HG02973 (cell line): ENCODE measurements around the gene BRD2.
A peak's percentile ranks its signal among the peaks of the same experiment; 100 is the strongest.

Source experiments
- ATAC-seq: cut with Tn5 transposase; IDR thresholded peaks from one replicate; pipeline ENCODE4 v1.9.1; 2021; ENCODE audit warnings: moderate library complexity; ENCODE audit not compliant: unreplicated experiment

BRD2 gene

DNA sequence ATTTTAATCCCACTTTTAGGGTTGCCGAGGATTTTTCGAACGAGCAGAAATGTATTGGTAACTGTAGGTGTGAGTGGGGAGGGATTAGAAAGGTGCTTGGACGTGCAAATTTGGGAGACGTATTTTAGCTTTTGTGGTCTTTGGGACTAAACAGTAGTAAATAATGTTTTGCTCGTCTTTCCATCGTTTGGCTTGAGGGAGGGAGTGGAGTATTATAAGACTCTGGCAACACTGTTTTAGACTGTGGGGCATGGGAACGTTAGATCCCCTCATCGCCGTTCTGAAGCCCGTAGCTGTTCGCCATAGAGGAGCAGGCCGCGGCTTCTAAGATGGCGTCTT, 2.8 kb downstream of the BRD2 start:
- ATAC-seq = no peak

- ATAC-seq = peak; percentile 38
Measured at GRCh38 chr6:32971581-32972352, 3.4 kb downstream of the BRD2 start.

GRCh38 chr6:32972353-32973143, 4.2 kb downstream of the BRD2 start:
- ATAC-seq = peak; percentile 1

DNA sequence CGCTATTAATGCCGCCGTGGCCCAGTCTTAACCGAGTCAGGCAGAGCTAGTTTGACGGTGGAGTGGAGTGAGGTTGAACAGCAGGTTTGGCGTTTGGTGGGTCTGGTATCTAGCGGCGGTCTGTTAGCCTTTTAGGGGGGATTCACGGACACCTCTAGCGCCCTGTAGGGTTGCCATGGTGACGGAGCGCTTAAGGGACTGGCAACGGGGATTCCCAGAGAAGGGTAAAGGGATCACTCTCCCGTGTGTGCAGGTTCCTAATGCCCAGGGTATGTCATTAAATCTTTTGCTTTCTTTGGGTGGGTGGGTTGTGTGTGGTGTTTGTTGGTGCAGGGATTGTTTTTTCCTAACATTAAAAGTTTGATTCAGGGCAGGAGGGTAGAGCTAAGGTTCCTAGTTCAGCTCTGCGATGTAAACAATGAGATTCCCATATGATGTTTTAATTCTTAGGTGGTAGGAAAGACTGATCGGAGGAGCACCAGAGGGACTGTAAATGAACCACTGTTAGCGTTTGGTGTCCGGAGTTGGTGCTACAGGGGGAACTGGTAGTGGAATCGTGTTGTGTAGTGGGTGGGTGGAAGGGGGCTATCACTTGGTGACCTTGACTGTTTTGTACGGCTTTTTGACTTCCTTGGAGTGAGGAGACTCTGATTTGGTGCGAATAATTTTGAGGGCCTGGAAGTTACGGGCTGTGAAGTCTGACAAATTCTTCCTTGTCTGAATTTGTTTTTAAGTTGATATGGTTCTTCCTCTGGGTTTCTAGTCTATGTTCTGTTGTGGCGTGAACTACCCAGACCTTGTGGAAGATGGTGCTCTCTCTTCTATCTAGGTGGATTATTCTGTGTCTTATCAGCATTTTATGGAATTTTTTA, 5.0 kb downstream of the BRD2 start:
- no peak for ATAC-seq

DNA sequence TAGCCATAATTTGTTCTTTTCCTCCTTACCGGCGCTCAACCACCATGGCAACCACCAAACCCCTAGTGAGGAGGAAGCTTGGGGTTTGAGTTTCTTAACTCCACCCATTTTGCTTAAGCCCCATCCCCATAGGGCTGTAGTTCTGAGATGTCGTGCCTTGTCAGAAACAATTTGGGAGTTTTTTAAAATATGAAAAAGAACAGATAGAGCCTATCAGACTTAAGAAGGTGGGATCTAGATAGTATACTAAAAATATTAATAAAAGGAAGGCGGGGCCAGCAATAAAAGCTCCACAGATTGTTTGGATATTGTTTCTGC, 5.6 kb downstream of the BRD2 start:
- no peak for ATAC-seq

DNA sequence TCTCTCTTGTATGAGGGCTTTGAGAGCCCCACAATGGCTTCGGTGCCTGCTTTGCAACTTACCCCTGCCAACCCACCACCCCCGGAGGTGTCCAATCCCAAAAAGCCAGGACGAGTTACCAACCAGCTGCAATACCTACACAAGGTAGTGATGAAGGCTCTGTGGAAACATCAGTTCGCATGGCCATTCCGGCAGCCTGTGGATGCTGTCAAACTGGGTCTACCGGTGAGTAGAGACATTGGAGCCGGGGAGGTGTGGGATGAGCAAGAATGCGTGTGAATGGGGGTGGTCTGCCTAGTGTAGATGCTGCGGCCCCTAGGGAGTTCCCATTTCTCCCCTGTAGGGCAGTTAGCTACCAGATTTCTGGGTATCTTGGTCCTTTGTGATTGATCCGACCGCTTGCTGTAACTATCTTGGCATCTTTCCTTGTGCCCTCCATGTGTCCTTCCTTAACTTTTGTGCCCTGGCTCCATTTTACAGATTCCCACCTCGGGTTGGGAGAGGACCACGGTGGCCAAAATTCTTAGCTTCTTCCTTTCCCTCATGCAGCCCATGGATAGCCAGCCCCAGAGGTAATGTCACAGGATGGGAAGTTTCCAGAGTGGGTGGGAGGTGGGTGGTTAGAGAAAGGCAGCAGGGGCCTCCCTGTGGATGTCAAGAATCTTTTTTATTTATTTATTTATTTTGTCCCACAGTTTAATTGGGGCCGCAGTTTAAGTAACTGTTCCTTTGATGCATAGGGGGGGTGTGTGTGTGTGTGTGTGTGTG, 6.3 kb downstream of the BRD2 start:
- ATAC-seq = no peak

DNA sequence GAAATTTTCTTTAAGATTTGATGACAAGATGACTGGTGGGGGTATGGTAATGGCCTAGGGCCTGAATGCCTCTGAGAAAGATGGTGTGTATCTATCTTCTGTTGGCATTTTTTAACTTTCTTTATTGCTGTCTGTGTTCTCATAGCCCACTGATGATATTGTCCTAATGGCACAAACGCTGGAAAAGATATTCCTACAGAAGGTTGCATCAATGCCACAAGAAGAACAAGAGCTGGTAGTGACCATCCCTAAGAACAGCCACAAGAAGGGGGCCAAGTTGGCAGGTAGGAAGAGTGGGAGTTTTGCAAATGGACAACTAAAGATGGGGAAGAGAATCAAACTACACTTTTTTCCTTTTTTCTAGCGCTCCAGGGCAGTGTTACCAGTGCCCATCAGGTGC, 7.5 kb downstream of the BRD2 start:
- ATAC-seq = no peak

DNA sequence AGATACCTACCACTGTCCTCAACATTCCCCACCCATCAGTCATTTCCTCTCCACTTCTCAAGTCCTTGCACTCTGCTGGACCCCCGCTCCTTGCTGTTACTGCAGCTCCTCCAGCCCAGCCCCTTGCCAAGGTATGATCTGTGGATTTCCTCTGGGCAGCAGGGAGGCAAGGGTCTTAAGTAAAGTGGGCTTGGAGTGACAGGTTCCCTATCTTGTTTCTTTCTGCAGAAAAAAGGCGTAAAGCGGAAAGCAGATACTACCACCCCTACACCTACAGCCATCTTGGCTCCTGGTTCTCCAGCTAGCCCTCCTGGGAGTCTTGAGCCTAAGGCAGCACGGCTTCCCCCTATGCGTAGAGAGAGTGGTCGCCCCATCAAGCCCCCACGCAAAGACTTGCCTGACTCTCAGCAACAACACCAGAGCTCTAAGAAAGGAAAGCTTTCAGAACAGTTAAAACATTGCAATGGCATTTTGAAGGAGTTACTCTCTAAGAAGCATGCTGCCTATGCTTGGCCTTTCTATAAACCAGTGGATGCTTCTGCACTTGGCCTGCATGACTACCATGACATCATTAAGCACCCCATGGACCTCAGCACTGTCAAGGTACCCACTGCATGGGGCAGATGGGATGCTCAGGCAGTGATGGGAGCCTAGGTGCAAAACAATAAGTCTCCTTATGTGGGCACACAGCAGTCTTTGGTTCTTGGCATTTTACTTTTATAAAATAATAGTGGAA, 8.1 kb downstream of the BRD2 start:
- no peak for ATAC-seq

- no peak for ATAC-seq
Measured at GRCh38 chr6:32977272-32977952, 9.0 kb downstream of the BRD2 start.

DNA sequence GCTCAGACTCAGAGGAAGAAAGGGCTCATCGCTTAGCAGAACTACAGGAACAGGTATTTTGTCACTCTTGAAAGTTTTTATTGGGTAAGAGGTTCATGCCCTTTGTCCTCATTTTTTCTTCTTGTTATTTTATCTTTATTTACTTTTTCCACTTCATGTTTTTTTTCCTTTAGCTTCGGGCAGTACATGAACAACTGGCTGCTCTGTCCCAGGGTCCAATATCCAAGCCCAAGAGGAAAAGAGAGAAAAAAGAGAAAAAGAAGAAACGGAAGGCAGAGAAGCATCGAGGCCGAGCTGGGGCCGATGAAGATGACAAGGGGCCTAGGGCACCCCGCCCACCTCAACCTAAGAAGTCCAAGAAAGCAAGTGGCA, 9.5 kb downstream of the BRD2 start:
- ATAC-seq = no peak

DNA sequence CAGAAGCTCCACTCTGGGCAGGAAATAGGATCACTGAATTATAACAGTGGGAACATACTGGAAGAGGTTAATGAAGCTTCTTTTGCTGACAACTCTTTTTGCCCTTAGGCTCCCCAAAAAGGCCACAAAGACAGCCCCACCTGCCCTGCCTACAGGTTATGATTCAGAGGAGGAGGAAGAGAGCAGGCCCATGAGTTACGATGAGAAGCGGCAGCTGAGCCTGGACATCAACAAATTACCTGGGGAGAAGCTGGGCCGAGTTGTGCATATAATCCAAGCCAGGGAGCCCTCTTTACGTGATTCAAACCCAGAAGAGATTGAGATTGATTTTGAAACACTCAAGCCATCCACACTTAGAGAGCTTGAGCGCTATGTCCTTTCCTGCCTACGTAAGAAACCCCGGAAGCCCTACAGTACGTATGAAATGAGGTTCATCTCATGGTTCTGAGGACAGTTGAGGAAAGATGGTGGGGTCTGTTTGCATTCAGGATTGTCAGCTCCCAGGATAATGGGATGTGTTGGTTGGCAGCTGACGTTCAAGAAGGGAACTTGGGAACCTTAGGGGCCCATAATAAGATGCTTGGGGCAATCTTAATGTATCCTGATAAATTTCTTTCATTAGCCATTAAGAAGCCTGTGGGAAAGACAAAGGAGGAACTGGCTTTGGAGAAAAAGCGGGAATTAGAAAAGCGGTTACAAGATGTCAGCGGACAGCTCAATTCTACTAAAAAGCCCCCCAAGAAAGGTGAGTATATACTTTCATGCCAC, 11.5 kb downstream of the BRD2 start:
- ATAC-seq = no peak

- no peak for ATAC-seq
Measured at GRCh38 chr6:32980488-32981038, 12.2 kb downstream of the BRD2 start.

DNA sequence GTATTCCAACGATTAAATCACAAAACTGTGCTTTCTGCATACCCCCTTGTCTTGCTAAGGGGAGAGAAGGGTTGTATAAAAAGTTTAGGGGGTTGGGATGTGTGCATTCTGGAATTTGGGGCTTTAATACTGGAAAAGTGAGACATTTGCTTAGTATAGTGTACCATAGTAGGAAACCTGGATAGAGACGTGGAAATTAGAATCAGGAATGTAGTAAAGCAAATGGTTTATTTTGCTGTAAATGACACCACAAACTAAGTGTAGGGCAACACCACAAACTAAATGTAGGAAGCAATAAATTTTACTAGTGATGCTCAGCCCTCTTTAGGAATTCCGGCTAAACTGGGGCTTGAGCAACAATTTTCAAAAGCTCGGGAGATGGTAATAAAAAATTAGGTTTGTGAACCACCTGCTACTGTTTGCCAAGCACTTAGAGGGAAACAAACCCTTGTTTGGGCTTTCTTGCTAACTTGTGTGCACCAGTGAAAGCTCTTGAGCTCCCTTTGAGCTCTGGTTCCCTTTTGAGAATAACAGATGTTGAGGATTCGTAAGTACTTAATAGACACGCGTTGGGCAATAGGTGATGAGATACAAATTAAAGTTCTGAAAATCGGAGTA, 13.8 kb downstream of the BRD2 start:
- ATAC-seq = no peak

DNA sequence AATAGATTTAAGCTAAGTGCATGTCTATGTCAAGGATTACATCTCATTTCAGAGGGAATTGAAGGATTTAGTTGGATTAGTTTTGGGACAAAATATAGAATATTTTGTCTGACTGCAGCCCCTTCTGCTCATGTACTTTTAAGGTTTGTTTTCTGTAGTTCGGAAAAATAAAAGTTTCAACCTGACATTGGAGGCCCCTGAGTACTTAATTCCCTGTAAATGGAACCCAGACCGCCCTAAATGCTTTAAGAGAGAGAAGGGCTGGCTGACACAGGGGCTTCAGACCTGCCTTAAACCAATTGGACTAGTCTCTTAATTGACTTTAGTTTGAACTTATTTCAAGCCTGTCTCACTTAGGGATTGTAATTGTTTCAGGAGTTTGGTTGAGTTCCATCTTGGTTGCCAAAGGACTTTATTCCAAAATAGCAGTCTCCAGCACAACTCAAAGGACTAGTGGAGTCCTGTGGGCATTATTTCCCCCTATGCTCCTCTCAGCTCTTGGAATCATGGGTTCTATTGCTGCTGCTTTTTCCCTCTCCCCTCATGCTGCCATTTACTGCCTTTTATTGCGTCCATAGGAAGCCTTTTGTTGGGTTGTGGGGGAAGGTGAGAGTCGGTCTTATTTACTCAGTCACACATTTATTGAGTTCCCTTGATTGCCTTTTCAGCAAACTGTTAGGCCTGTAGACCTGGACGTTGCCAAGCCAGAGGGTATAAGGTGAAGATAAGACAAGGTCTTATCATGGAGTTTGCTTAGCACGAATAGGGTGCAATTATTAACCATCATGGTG, 14.5 kb downstream of the BRD2 start:
- ATAC-seq = no peak

- no peak for ATAC-seq
Measured at GRCh38 chr6:32983493-32983848, 15.1 kb downstream of the BRD2 start.

DNA sequence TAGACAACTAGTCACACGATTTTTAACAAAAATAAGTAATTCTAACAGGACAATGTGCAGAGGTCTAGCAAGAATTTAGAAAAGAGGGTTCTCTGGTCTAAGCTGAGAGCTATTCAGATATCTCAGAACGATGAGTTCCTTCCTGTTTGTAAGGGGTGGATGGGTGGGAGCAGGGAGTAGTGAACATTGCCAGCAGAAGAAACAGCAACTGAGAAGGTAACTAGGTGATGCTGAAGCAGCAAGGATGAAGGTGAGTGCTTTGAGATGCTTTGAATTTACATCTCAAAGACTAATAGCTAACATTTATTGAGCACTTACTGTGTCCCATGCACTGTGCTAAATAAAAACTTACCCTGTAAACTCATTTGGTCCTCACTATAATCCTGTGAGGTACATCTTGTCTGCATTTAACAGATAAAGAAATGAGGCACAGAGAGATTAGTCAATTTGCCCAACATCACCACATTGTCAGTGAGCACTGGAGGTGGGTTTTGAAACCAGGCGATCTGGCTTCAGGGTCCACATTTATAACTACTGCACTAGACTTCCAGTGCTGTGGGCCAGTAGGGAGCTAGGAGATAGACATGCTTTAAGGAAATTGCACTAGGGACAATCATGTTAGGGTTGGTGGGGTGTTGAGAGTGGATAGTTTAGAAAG, 15.7 kb downstream of the BRD2 start:
- ATAC-seq = no peak
